Measurements from ENCODE around the gene ZNF500.

Gene ZNF500

GRCh38 chr16:4768549-4769305 lies 1.8 kb upstream of the ZNF500 start:
- peak; percentile 94 for DNase-seq

GRCh38 chr16:4767872-4768548 lies 1.0 kb upstream of the ZNF500 start:
- DNase-seq, result no peak

GRCh38 chr16:4765511-4766474 lies 1.2 kb downstream of the ZNF500 start:
- DNase-seq, result no peak

GRCh38 chr16:4763791-4764190 lies 3.2 kb downstream of the ZNF500 start:
- no peak for DNase-seq

GRCh38 chr16:4762205-4762604 lies 4.8 kb downstream of the ZNF500 start:
- DNase-seq, result no peak

- no peak for DNase-seq
Measured at GRCh38 chr16:4760221-4760910, 6.6 kb downstream of the ZNF500 start.

GRCh38 chr16:4755687-4756086 lies 11.3 kb downstream of the ZNF500 start:
- DNase-seq, result no peak

- DNase-seq, result no peak
Measured at GRCh38 chr16:4754865-4755264, 12.1 kb downstream of the ZNF500 start.

GRCh38 chr16:4753227-4753626 lies 13.7 kb downstream of the ZNF500 start:
- DNase-seq, result no peak

- DNase-seq, result no peak
Measured at GRCh38 chr16:4752351-4753100, 14.4 kb downstream of the ZNF500 start.

GRCh38 chr16:4750896-4751295 lies 16.1 kb downstream of the ZNF500 start:
- no peak for DNase-seq

GRCh38 chr16:4749700-4750257 lies 17.2 kb downstream of the ZNF500 start:
- no peak for DNase-seq

GRCh38 chr16:4748682-4749411 lies 18.1 kb downstream of the ZNF500 start:
- no peak for DNase-seq

GRCh38 chr16:4747906-4748681 lies 18.9 kb downstream of the ZNF500 start:
- DNase-seq, result no peak

- DNase-seq, result no peak
Measured at GRCh38 chr16:4746991-4747574, 19.9 kb downstream of the ZNF500 start.

- DNase-seq, result no peak
Measured at GRCh38 chr16:4746215-4746614, 20.7 kb downstream of the ZNF500 start.

- DNase-seq, result no peak
Measured at GRCh38 chr16:4745274-4745569, 21.7 kb downstream of the ZNF500 start.

GRCh38 chr16:4744555-4745273 lies 22.2 kb downstream of the ZNF500 start:
- no peak for DNase-seq

- no peak for DNase-seq
Measured at GRCh38 chr16:4743226-4743878, 23.6 kb downstream of the ZNF500 start.

Measured in CD4-positive, alpha-beta T cell treated with Interleukin-6 for 4 hours (primary cell).